ENCODE data around the gene CUBN.
A peak's percentile ranks its signal among the peaks of the same experiment; 100 is the strongest.

The CUBN gene

DNA sequence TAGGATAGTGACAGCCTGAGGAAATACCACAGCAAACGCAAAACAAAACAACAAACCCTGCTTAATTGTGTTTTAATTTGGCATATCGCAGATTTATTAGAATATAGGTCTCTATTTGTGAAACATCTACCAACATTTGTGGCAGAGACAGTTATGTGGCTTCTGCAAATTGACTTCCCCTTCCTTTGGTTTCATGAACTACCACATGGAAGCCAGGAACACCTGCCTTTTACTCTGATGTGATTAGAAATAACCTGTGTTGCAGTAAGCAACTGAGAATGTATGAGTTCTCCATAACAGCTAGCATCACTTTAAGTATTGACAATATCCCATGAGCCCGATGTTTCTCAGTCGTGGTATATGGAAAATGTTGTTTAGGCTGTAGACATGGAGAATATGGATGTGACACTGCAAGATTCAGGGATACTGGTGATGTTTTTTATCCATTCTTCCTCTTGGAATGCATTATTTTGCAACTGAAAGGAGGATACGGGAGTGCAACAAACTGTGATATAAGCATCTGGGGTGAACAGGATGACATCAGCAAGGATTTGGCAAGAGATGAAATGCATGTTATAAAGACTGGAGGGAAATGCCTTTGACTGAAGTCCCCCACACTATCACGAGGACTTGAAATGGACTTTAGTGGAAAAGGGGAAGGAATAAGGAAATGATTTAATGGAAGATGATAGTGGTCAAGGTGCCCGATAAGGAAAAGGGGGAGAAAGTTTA is 95.9 kb downstream of the CUBN start:
- Histone ChIP-seq H3K4me3 (ENCODE audit: low read depth, low read length) (no peak overlapping the region), H3K9me3 (ENCODE audit: control insufficient read depth, insufficient read depth, low read depth, low read length) (no peaks in the 10 kb centered on the region), H3K27ac (ENCODE audit: extremely low read depth, low read depth, low read length) (no peak overlapping the region), H3K4me1 (ENCODE audit: control insufficient read depth, insufficient read depth, low read length) (no peaks in the 10 kb centered on the region), H3K36me3 (ENCODE audit: control insufficient read depth in 2 of 2, insufficient read depth in 1 of 2, low read length in 2 of 2) (no peaks in the 10 kb centered on the region)
- POLR2A ChIA-PET = no interaction called here
- CTCF ChIA-PET = no interaction called here
- TF ChIP-seq ZBTB21 (tag by site-specific recombination; IDR thresholded peaks at IDR 0.05) = 0 out of 2 replicates have a peak, but pooled peaks have one; percentile 23
- no peak for TF ChIP-seq KLF16 (tag by site-specific recombination; IDR thresholded peaks at IDR 0.05)

DNA sequence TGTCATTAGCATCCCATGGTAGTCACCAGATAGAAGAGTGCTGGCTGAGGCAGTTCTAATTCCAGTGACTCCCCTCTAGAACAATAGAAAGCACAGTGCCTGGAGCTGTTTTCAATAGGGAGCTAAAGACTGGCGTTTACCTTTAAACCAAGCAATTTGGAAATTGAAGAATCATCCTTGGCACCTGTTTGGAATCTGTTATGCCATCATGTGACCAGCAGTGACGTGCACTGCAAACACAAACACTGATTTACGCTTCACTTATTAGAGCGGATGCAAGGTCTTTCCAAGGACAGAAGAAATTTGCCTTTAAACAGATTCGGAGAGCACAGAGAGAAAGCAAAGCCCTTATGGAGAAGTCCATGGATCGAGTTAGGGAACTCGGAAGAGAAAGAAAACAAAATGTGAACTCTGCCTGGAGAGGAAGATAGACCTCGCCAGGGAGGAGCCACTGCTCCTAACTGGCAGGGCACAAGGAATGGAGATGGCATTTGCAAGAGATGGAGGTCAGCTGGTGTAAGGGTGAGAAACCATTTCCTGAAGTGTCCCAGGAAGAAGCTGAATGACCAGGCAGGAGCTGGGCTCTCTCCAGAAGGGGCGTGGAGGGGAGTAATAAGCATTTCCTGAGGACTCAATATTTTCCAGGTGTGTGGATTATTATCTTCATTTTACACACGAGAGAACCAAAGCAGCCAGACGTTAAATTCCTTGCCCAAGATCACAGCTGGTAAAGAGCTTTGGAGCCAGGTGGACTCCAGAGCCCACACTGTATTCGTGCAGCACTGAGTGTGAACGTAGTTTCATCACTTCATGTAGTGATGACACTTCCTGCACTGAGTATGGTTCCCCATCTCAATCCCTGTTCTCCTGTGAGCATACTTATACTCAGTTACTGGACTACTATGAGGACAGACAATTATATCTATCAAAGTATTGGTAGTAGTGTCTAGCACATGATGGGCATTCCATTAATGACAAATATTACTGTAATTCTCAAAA is 97.7 kb downstream of the CUBN start:
- H3K4me3 ChIP-seq (ENCODE audit: low read depth, low read length) = no peak overlapping the region
- no peaks in the 10 kb centered on the region for H3K9me3 ChIP-seq (ENCODE audit: control insufficient read depth, insufficient read depth, low read depth, low read length)
- ChIA-PET CTCF (no interaction called here), POLR2A (no interaction called here)
- no peaks in the 10 kb centered on the region for H3K36me3 ChIP-seq (ENCODE audit: control insufficient read depth in 2 of 2, insufficient read depth in 1 of 2, low read length in 2 of 2)
- TF ChIP-seq, protein P1, sequence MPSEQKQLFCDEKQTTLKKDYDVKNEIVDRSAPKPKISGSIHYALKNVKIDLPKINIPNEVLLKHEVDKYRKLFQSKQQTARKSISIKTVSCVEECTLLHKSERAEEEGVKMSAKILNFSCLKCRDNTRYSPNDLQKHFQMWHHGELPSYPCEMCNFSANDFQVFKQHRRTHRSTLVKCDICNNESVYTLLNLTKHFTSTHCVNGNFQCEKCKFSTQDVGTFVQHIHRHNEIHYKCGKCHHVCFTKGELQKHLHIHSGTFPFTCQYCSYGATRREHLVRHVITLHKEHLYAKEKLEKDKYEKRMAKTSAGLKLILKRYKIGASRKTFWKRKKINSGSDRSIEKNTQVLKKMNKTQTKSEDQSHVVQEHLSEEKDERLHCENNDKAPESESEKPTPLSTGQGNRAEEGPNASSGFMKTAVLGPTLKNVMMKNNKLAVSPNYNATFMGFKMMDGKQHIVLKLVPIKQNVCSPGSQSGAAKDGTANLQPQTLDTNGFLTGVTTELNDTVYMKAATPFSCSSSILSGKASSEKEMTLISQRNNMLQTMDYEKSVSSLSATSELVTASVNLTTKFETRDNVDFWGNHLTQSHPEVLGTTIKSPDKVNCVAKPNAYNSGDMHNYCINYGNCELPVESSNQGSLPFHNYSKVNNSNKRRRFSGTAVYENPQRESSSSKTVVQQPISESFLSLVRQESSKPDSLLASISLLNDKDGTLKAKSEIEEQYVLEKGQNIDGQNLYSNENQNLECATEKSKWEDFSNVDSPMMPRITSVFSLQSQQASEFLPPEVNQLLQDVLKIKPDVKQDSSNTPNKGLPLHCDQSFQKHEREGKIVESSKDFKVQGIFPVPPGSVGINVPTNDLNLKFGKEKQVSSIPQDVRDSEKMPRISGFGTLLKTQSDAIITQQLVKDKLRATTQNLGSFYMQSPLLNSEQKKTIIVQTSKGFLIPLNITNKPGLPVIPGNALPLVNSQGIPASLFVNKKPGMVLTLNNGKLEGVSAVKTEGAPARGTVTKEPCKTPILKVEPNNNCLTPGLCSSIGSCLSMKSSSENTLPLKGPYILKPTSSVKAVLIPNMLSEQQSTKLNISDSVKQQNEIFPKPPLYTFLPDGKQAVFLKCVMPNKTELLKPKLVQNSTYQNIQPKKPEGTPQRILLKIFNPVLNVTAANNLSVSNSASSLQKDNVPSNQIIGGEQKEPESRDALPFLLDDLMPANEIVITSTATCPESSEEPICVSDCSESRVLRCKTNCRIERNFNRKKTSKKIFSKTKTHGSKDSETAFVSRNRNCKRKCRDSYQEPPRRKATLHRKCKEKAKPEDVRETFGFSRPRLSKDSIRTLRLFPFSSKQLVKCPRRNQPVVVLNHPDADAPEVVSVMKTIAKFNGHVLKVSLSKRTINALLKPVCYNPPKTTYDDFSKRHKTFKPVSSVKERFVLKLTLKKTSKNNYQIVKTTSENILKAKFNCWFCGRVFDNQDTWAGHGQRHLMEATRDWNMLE (tag by site-specific recombination; conservative IDR thresholded peaks at IDR 0.05; ENCODE audit: low read depth) = no peak
- TF ChIP-seq ZBTB1 (tag by site-specific recombination; IDR thresholded peaks at IDR 0.05) = no peak
- no peak for TF ChIP-seq ZNF571 (tag by site-specific recombination; IDR thresholded peaks at IDR 0.05)
- no peak for TF ChIP-seq ZNF341 (tag by site-specific recombination; IDR thresholded peaks at IDR 0.05; ENCODE audit: low read depth)
- no peak for TF ChIP-seq RBAK (tag by site-specific recombination; IDR thresholded peaks at IDR 0.05)
- no peaks in the 10 kb centered on the region for H3K4me1 ChIP-seq (ENCODE audit: control insufficient read depth, insufficient read depth, low read length)
- no peak overlapping the region for H3K27ac ChIP-seq (ENCODE audit: extremely low read depth, low read depth, low read length)

DNA sequence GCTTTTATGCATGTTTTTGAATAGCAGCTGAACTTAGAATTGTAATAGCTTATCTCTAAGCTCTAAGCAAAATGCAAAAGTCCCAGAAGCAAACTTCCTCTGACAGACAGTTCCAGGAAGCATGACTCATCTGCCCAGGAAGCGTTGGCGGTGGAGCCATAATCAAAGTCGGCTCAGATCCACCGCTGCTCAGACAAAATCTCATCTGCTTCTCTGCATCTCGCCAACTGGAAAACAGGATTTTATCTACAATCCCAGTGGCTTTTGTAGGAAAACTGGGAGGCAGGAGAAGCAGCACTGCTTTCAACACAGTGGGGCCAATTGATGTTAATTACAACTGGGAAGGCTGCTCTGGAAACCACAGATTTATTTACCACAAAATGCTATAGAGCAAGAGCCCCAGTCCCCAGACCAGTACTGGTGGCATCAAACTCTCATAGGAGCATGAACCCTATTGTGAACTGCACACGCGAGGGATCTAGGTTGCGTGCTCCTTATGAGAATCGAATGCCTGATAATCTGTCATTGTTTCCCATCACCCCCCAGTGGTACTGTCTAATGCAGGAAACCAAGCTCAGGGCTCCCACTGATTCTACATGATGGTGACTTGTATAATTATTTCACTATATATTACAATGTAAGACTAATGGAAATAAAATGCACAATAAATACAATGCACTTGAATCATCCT is 99.9 kb downstream of the CUBN start:
- Histone ChIP-seq H3K27ac (ENCODE audit: extremely low read depth, low read depth, low read length) (no peak overlapping the region), H3K9me3 (ENCODE audit: control insufficient read depth, insufficient read depth, low read depth, low read length) (no peaks in the 10 kb centered on the region), H3K36me3 (ENCODE audit: control insufficient read depth in 2 of 2, insufficient read depth in 1 of 2, low read length in 2 of 2) (no peaks in the 10 kb centered on the region), H3K4me3 (ENCODE audit: low read depth, low read length) (no peak overlapping the region; the same call in 1 of the 2 replicates), H3K4me1 (ENCODE audit: control insufficient read depth, insufficient read depth, low read length) (no peaks in the 10 kb centered on the region)
- POLR2A ChIA-PET = interaction anchor here (1.0 kb wide), 1 partner anchor 200 kb away, joined by 3 read pairs; no protein-coding TSS in a partner anchor
- CTCF ChIA-PET = interaction anchor here (0.5 kb wide), 1 partner anchor 217 kb away, joined by 3 read pairs; no protein-coding TSS in a partner anchor
- TF ChIP-seq GFI1B (tag by site-specific recombination; IDR thresholded peaks at IDR 0.05) (0 out of 2 replicates have a peak, but pooled peaks have one; percentile 41), ZBTB1 (tag by site-specific recombination; IDR thresholded peaks at IDR 0.05) (no peak), ZNF549 (tag by site-specific recombination; IDR thresholded peaks at IDR 0.05) (no peak), SP7 (tag by site-specific recombination; IDR thresholded peaks at IDR 0.05) (0 out of 2 replicates have a peak, but pooled peaks have one; percentile 18), ZNF510 (tag by site-specific recombination; IDR thresholded peaks at IDR 0.05; ENCODE audit: insufficient replicate concordance) (no peak), ZNF10 (tag by site-specific recombination; IDR thresholded peaks at IDR 0.05) (no peak), ZNF843 (tag by site-specific recombination; IDR thresholded peaks at IDR 0.05) (no peak)
- TF ChIP-seq, protein P2, sequence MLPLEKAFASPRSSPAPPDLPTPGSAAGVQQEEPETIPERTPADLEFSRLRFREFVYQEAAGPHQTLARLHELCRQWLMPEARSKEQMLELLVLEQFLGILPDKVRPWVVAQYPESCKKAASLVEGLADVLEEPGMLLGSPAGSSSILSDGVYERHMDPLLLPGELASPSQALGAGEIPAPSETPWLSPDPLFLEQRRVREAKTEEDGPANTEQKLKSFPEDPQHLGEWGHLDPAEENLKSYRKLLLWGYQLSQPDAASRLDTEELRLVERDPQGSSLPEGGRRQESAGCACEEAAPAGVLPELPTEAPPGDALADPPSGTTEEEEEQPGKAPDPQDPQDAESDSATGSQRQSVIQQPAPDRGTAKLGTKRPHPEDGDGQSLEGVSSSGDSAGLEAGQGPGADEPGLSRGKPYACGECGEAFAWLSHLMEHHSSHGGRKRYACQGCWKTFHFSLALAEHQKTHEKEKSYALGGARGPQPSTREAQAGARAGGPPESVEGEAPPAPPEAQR (tag by site-specific recombination; IDR thresholded peaks at IDR 0.05) = no peak
- TF ChIP-seq, protein P3, sequence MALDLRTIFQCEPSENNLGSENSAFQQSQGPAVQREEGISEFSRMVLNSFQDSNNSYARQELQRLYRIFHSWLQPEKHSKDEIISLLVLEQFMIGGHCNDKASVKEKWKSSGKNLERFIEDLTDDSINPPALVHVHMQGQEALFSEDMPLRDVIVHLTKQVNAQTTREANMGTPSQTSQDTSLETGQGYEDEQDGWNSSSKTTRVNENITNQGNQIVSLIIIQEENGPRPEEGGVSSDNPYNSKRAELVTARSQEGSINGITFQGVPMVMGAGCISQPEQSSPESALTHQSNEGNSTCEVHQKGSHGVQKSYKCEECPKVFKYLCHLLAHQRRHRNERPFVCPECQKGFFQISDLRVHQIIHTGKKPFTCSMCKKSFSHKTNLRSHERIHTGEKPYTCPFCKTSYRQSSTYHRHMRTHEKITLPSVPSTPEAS (tag by site-specific recombination; IDR thresholded peaks at IDR 0.05) = no peak
- TF ChIP-seq, protein P4, sequence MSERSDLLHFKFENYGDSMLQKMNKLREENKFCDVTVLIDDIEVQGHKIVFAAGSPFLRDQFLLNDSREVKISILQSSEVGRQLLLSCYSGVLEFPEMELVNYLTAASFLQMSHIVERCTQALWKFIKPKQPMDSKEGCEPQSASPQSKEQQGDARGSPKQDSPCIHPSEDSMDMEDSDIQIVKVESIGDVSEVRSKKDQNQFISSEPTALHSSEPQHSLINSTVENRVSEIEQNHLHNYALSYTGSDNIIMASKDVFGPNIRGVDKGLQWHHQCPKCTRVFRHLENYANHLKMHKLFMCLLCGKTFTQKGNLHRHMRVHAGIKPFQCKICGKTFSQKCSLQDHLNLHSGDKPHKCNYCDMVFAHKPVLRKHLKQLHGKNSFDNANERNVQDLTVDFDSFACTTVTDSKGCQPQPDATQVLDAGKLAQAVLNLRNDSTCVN (tag by site-specific recombination; optimal IDR thresholded peaks at IDR 0.05) = no peak
